H9 (cell line): ENCODE measurements around the gene PNLIP. TPM values are rescaled to one million over a fixed set of nuclear protein-coding genes. Genes with fewer than 3 reads are reported as not detected.

Source experiments
- DNase-seq: peaks from one replicate; pipeline ENCODE4 v3.0.0-alpha.2; 2017
- H2AFZ ChIP-seq: one replicate; pipeline ENCODE4 v1.6.1; 2013; ENCODE audit warnings: mild to moderate bottlenecking, low read length, control low read depth, moderate library complexity
- H2AK5ac ChIP-seq: 2 replicates; pipeline ENCODE4 v1.6.1; 2013; ENCODE audit warnings: low read length, control low read depth, mixed read lengths; ENCODE audit not compliant: insufficient read length
- H2BK120ac ChIP-seq: one replicate; pipeline ENCODE4 v1.6.1; 2013; ENCODE audit warnings: low read depth, mild to moderate bottlenecking, low read length, control low read depth, inconsistent platforms; ENCODE audit not compliant: poor library complexity, severe bottlenecking
- H2BK12ac ChIP-seq: 2 replicates; pipeline ENCODE4 v1.6.1; 2013; ENCODE audit warnings: low read length, control low read depth, mixed read lengths, low read depth; ENCODE audit not compliant: insufficient read length
- H2BK15ac ChIP-seq: 2 replicates; pipeline ENCODE4 v1.6.1; 2013; ENCODE audit warnings: low read depth, low read length, control low read depth
- H2BK20ac ChIP-seq: one replicate; pipeline ENCODE4 v1.6.1; 2013; ENCODE audit warnings: low read depth, mild to moderate bottlenecking, low read length, control low read depth, inconsistent platforms; ENCODE audit not compliant: poor library complexity, severe bottlenecking
- H2BK5ac ChIP-seq: 2 replicates; pipeline ENCODE4 v1.6.1; 2013; ENCODE audit warnings: low read length, control low read depth, mixed read lengths; ENCODE audit not compliant: insufficient read length
- H3K14ac ChIP-seq: 2 replicates; pipeline ENCODE4 v1.6.1; 2013; ENCODE audit warnings: low read length, control low read depth; ENCODE audit not compliant: insufficient read depth
- H3K18ac ChIP-seq: 2 replicates; pipeline ENCODE4 v1.6.1; 2013; ENCODE audit warnings: low read depth, mild to moderate bottlenecking, mixed read lengths, low read length, control low read depth; ENCODE audit not compliant: insufficient read length
- H3K23ac ChIP-seq: 2 replicates; pipeline ENCODE4 v1.6.1; 2013; ENCODE audit warnings: low read length, control low read depth, mixed read lengths, low read depth; ENCODE audit not compliant: insufficient read length
- H3K23me2 ChIP-seq: 2 replicates; pipeline ENCODE4 v1.6.1; 2013; ENCODE audit warnings: low read depth, mild to moderate bottlenecking, mixed read lengths, low read length, control low read depth; ENCODE audit not compliant: insufficient read length, poor library complexity, severe bottlenecking
- H3K27ac ChIP-seq: 2 replicates; pipeline ENCODE4 v1.5.1; 2013; ENCODE audit warnings: low read length, control low read depth, mixed read lengths, low read depth; ENCODE audit not compliant: insufficient read length
- H3K27me3 ChIP-seq: 2 replicates; pipeline ENCODE4 v1.6.1; 2013; ENCODE audit warnings: low read length, control low read depth, inconsistent platforms; ENCODE audit not compliant: insufficient read depth
- H3K4ac ChIP-seq: 2 replicates; pipeline ENCODE4 v1.6.1; 2013; ENCODE audit warnings: low read depth, mild to moderate bottlenecking, control low read depth, inconsistent platforms, low read length, moderate library complexity
- H3K4me1 ChIP-seq: 2 replicates; pipeline ENCODE4 v1.6.1; 2013; ENCODE audit warnings: low read length, control low read depth, inconsistent platforms; ENCODE audit not compliant: insufficient read depth
- H3K4me2 ChIP-seq: 2 replicates; pipeline ENCODE4 v1.6.1; 2013; ENCODE audit warnings: low read length, control low read depth, mixed read lengths; ENCODE audit not compliant: insufficient read length, insufficient read depth
- H3K56ac ChIP-seq: 2 replicates; pipeline ENCODE4 v1.6.1; 2013; ENCODE audit warnings: low read depth, mild to moderate bottlenecking, mixed read lengths, low read length, control low read depth; ENCODE audit not compliant: insufficient read length
- H3K79me1 ChIP-seq: 2 replicates; pipeline ENCODE4 v1.6.1; 2013; ENCODE audit warnings: low read depth, mild to moderate bottlenecking, moderate library complexity, low read length, control low read depth, inconsistent platforms; ENCODE audit not compliant: insufficient read depth, poor library complexity, severe bottlenecking
- H3K79me2 ChIP-seq: 2 replicates; pipeline ENCODE4 v1.6.1; 2013; ENCODE audit warnings: low read length, control low read depth, inconsistent platforms; ENCODE audit not compliant: insufficient read depth
- H3K9ac ChIP-seq: 2 replicates; pipeline ENCODE4 v1.6.1; 2013; ENCODE audit warnings: low read length, control low read depth, mixed read lengths; ENCODE audit not compliant: insufficient read length; ENCODE audit errors: extremely low read depth
- H3K9me3 ChIP-seq: one replicate; pipeline ENCODE4 v1.6.1; 2013; ENCODE audit warnings: low read depth, low read length, inconsistent platforms; ENCODE audit not compliant: control insufficient read depth
- H3T11ph ChIP-seq: one replicate; pipeline ENCODE4 v1.6.1; 2013; ENCODE audit warnings: mild to moderate bottlenecking, low read length, control low read depth, inconsistent platforms
- H4K20me1 ChIP-seq: one replicate; pipeline ENCODE4 v1.6.1; 2013; ENCODE audit not compliant: control insufficient read depth, insufficient read length, insufficient read depth
- H4K5ac ChIP-seq: 2 replicates; pipeline ENCODE4 v1.6.1; 2013; ENCODE audit warnings: low read depth, mild to moderate bottlenecking, mixed read lengths, low read length, control low read depth; ENCODE audit not compliant: insufficient read length
- H4K8ac ChIP-seq: replicated peaks from 2 replicates; pipeline ENCODE4 v1.6.1; 2013; ENCODE audit warnings: low read length, control low read depth, mixed read lengths, low read depth; ENCODE audit not compliant: insufficient read length
- H4K91ac ChIP-seq: 2 replicates; pipeline ENCODE4 v1.6.1; 2013; ENCODE audit warnings: low read depth, mild to moderate bottlenecking, moderate library complexity, mixed read lengths, low read length, control low read depth; ENCODE audit not compliant: insufficient read length
- H3K27ac Mint-ChIP-seq, 3 experiments: 2 replicates in 2 of 3; 3 replicates in 1 of 3; pipeline ENCODE4 v1.8.0; 2020 to 2021; ENCODE audit warnings: mixed read lengths in 3 of 3, mild to moderate bottlenecking in 1 of 3, moderate library complexity in 1 of 3
- H3K27me3 Mint-ChIP-seq: 2 replicates; pipeline ENCODE4 v1.8.0; 2021; ENCODE audit warnings: low read depth, mild to moderate bottlenecking, moderate library complexity, mixed read lengths
- H3K36me3 Mint-ChIP-seq, 3 experiments: 2 replicates in 2 of 3; 3 replicates in 1 of 3; pipeline ENCODE4 v1.8.0; 2020 to 2021; ENCODE audit warnings: low read depth in 3 of 3, mixed read lengths in 3 of 3; ENCODE audit not compliant: insufficient read depth in 1 of 3
- H3K4me1 Mint-ChIP-seq, 2 experiments: 2 replicates each; pipeline ENCODE4 v1.8.0; 2020; ENCODE audit warnings: mixed read lengths in 2 of 2
- H3K4me3 Mint-ChIP-seq, 2 experiments: 2 replicates in 1 of 2; 3 replicates in 1 of 2; pipeline ENCODE4 v1.8.0; 2020 to 2021; ENCODE audit warnings: mild to moderate bottlenecking in 2 of 2, mixed read lengths in 2 of 2, moderate library complexity in 1 of 2
- H3K9me3 Mint-ChIP-seq, 2 experiments: 2 replicates in 1 of 2; 3 replicates in 1 of 2; pipeline ENCODE4 v1.8.0; 2020; ENCODE audit warnings: mild to moderate bottlenecking in 2 of 2, mixed read lengths in 2 of 2, moderate library complexity in 1 of 2
- WGBS: extraction: QIAGEN DNeasy Blood & Tissue Kit; methylation state at CpG from one replicate; pipeline ENCODE4 v1.1.7; 2013; ENCODE audit warnings: missing lambda C conversion rate, low lambda C conversion rate, mixed read lengths; ENCODE audit not compliant: insufficient read length; ENCODE audit errors: extremely low coverage; 5-methylcytosine and 5-hydroxymethylcytosine counted together
- total RNA-seq: library from RNA; stranded (reverse); gene quantifications from 2 replicates; pipeline ENCODE4 v1.2.1, GENCODE V29; 2021
- TF ChIP-seq, protein P1 (sequence below): fragments of 200-600 bp; sonication (generic); conservative IDR thresholded peaks from 3 replicates; pipeline ENCODE4 v1.8.0; 2021; ENCODE audit warnings: antibody characterized with exemption, mild to moderate bottlenecking

PNLIP gene
- total RNA-seq, 1 experiment from 2014 or later = not detected

DNA sequence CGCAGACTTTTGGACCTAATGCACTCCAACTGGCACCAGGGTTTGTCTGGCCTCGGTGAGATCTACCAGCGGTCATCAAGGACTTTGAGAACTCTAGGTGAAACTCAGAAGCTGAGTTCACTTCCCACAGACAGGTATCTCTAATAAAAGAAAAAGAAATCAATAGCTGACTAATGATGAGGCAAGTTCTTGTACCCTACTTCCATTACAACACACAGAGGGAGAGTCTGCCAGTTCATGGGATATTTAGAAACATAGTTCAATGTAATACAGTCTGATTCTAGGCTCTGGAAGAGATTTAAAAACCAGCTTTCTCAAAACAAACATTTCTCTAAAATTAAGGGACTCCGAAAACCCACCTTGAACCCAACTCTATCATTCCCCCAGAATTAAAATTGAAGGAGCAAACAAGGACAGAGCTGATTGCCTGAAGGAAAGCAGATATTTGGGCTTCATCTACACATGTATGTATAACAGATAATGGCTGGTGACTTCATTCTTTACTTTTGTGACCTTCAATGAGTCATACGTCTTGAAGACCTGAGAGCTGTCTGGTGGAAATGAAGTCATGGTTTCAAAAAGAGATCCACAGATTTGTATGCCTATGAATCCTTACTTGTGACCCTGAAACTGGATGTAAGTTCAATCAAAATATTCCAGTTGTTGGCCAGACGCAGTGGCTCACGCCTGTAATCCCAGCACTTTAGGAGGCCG is 42.3 kb downstream of the PNLIP start:
- Mint-ChIP-seq H3K9me3 (no peaks in the 10 kb centered on the region; a peak in 1 of 5 replicates), H3K27ac (no peak overlapping the region), H3K36me3 (no peaks in the 10 kb centered on the region), H3K4me3 (no peak overlapping the region), H3K27me3 (no peaks in the 10 kb centered on the region; the same call in none of the 2 replicates), H3K4me1 (no peaks in the 10 kb centered on the region)
- Histone ChIP-seq H4K5ac (no peak overlapping the region), H2BK120ac (no peak overlapping the region), H3K4me2 (no peak overlapping the region), H3K4me1 (no peaks in the 10 kb centered on the region), H3T11ph (no peak overlapping the region), H2BK5ac (no peak overlapping the region), H3K23me2 (no peaks in the 10 kb centered on the region), H3K4ac (no peak overlapping the region), H3K27ac (no peak overlapping the region), H3K79me2 (no peaks in the 10 kb centered on the region), H4K8ac (no peak overlapping the region), H3K23ac (no peak overlapping the region), H3K56ac (no peak overlapping the region), H2BK12ac (no peak overlapping the region), H3K14ac (no peak overlapping the region), H4K20me1 (no peaks in the 10 kb centered on the region), H2BK20ac (no peak overlapping the region), H2AK5ac (no peak overlapping the region), H2AFZ (no peak overlapping the region), H2BK15ac (no peak overlapping the region), H3K9me3 (no peaks in the 10 kb centered on the region), H3K18ac (no peak overlapping the region), H3K27me3 (no peaks in the 10 kb centered on the region), H3K9ac (no peak overlapping the region), H4K91ac (no peak overlapping the region), H3K79me1 (no peaks in the 10 kb centered on the region)
- DNase-seq = no peak
- TF ChIP-seq, protein P1, sequence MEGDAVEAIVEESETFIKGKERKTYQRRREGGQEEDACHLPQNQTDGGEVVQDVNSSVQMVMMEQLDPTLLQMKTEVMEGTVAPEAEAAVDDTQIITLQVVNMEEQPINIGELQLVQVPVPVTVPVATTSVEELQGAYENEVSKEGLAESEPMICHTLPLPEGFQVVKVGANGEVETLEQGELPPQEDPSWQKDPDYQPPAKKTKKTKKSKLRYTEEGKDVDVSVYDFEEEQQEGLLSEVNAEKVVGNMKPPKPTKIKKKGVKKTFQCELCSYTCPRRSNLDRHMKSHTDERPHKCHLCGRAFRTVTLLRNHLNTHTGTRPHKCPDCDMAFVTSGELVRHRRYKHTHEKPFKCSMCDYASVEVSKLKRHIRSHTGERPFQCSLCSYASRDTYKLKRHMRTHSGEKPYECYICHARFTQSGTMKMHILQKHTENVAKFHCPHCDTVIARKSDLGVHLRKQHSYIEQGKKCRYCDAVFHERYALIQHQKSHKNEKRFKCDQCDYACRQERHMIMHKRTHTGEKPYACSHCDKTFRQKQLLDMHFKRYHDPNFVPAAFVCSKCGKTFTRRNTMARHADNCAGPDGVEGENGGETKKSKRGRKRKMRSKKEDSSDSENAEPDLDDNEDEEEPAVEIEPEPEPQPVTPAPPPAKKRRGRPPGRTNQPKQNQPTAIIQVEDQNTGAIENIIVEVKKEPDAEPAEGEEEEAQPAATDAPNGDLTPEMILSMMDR = no peak
- WGBS = no CpG with 5 or more reads among the region's 8 CpGs
